GM12875 (cell line): ENCODE results near the gene NHLRC2.
"Not testable (repeated sequence)": the region's sequence is repeated elsewhere in the genome, so short reads cannot be mapped to it uniquely, and the experiment has no call there.

ENCODE experiments used
- H3K4me3 ChIP-seq: one replicate; pipeline ENCODE4 v1.5.1; 2011; ENCODE audit warnings: low read depth, low read length, control low read depth
- TF ChIP-seq, protein P1 (sequence below): IDR thresholded peaks from 2 replicates; pipeline ENCODE4 v1.5.1; 2011; ENCODE audit warnings: low read depth, mild to moderate bottlenecking, control low read depth, inconsistent platforms, low read length, moderate library complexity, borderline replicate concordance; ENCODE audit not compliant: insufficient read depth

The NHLRC2 gene

DNA sequence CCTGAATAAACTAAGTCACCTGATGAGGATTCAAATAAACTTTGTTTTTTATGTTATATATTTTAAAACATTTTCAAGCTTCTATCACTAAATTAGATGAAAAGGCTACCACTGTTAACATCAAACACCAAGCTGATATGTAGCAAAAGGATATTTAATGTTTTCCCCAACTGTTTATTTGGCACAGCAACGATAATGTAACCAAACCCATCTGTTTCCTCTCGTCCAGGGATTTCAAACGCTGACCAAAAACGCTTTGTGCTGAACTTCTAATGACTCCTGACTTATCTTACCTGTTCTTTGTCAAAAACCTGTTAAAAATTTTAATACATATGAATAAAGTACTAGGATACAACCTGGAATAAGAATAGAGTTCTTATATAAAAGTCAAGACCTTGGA lies 31.1 kb upstream of the NHLRC2 start:
- TF ChIP-seq, protein P1, sequence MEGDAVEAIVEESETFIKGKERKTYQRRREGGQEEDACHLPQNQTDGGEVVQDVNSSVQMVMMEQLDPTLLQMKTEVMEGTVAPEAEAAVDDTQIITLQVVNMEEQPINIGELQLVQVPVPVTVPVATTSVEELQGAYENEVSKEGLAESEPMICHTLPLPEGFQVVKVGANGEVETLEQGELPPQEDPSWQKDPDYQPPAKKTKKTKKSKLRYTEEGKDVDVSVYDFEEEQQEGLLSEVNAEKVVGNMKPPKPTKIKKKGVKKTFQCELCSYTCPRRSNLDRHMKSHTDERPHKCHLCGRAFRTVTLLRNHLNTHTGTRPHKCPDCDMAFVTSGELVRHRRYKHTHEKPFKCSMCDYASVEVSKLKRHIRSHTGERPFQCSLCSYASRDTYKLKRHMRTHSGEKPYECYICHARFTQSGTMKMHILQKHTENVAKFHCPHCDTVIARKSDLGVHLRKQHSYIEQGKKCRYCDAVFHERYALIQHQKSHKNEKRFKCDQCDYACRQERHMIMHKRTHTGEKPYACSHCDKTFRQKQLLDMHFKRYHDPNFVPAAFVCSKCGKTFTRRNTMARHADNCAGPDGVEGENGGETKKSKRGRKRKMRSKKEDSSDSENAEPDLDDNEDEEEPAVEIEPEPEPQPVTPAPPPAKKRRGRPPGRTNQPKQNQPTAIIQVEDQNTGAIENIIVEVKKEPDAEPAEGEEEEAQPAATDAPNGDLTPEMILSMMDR: no peak
- H3K4me3 ChIP-seq: no peak overlapping the region

DNA sequence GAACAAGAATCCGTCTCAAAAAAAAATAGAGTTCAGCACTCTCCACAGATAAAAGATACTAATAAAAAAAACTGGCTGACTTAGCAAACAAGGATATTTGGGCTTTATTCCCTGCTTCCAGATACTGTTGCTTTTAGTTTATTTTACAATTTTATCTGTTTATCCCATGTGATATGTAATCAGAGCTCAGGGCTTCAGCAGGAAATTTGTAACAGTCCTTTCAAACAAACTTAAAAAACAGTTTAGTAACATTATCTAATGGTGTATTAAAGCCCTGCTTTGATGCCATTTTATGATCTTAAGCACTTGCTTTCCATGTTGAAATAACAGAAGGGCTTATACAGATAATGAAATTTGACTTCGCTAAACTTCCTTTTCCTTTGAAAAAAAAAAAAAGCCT lies 28.7 kb upstream of the NHLRC2 start:
- no peak overlapping the region for H3K4me3 ChIP-seq
- TF ChIP-seq, protein P1: no peak

DNA sequence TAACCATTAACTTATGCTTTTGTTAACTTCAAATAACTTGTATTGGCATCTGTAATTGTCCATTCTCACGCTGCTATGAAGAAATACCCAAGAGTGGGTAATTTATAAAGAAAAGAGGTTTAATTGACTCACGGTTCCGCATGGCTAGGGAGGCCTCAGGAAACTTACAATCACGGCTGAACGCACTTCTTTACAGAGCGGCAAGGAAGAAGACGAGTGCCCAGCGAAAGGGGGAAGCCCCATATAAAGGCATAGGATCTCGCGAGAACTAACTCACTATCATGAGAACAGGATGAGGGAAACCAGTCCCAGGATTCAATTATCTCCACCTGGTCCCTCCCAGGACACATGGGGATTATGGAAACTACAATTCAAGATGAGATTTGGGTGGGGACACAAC lies 25.9 kb upstream of the NHLRC2 start:
- H3K4me3 ChIP-seq: not testable (repeated sequence)

DNA sequence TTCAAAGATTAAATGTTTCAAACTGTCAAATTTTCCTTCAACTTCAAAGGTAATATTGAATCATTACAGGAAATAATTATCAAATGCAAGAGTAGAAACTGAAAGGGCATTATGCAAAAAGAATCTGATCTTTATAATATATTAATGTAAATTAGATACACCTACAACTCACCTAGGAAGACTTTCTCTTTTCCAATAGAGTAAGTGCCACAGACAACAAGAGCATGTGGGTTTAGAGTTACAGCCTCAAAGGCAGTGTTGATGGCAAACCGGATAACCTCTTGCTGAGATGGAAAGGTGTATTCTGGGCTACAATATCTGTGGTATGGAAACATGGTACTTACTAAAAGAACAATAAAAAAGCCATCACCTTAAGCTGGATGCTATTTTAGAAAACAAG lies 12.3 kb upstream of the NHLRC2 start:
- H3K4me3 ChIP-seq: no peak overlapping the region
- TF ChIP-seq, protein P1: no peak

DNA sequence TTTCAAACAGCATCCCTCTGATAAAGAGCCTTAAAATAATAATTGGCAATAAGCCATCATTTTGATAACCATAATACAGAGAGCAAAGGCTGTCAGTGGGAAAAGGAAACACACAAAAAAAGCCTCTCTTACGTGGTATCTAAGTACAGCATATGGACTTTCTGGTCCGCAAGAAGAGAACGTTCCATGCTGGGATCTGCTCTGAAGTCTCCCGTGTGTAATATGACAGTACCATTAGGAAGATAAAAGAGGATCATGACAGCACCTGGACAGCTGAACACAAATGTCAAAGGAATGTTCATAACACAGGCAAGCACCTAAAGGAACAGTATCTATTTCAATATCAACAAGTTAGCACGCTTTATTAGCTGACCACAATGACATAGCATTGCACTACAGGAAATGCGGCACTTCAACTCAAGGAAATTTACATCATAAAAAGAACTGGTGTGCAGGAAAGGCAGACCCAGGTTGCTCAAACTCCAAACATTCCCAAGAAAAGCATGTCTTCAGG lies 10.4 kb upstream of the NHLRC2 start:
- H3K4me3 ChIP-seq: no peak overlapping the region
- TF ChIP-seq, protein P1: no peak

DNA sequence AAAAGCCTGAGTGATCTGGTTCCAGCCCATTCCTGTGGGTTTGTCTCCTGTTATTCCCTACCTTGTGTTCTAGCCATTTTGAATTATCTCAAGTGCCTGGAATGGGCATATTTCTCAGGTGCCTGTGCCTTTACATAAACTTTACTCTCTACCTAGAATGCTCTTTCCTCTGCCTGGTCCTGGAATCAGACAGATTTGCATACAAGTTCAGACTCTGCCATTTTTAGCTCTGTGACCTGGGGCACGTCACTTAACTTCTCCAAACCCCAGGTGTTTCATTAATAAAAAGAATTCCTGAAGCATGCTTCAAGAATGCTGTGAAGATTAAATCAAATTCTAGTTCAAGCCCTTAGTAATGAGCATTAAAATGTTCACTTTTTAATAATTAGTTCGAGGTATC lies 8.4 kb upstream of the NHLRC2 start:
- TF ChIP-seq, protein P1: no peak
- H3K4me3 ChIP-seq: no peak overlapping the region

DNA sequence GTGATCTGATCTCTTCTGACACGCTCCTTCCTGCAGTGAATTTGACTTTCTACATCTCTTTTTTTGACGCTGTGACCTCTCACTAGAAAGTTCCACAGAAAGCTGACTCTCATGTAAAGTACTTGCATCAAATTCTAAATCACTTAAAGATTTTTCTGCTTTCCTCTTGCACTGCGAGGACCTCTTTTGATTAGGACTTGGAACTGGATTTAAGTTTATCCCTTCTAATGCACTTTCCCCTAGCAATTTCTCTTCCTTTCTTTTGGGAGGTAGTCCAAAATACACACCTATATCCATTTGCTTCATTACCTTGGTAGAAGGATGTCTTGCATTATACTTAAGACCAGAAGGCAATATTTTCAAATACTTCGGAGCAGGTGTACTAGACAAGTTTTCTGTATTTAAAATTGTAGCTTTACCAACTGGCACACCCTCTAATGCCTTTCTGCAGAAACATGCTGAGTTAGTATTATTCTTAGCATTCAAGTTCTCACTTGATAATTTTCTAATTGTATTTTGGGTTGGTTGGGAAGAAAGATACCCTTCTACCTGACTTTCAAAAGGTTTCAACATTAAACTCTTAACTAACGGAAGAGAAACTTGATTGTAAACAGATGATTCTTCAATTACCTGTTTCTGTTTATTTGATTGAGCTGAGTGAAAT lies 5.2 kb upstream of the NHLRC2 start:
- TF ChIP-seq, protein P1: no peak
- H3K4me3 ChIP-seq: no peak overlapping the region
